ENCODE measurements around the gene SEC14L3.
"Not testable (repeated sequence)": the region's sequence is repeated elsewhere in the genome, so short reads cannot be mapped to it uniquely, and the experiment has no call there.

The SEC14L3 gene

DNA sequence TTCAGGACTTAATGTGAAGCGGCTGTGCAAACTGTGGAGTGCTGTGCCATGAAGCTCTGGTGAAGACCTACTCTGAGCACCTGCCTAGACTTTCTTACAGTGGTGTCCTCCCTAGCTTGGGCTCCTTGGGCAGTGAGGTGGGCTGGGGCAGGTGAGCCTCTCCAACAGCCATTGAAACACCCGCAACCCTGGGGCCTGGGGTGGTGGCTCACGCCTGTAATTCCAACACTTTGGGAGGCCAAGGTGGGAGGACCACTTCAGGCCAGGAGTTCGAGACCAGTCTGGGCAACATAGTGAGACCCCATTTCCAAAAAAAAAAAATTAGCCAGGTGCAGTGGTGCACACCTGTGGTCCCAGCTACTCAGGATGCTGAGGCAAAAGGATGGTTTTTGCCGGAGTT is 14.3 kb upstream of the SEC14L3 start:
- no peak for DNase-seq

DNA sequence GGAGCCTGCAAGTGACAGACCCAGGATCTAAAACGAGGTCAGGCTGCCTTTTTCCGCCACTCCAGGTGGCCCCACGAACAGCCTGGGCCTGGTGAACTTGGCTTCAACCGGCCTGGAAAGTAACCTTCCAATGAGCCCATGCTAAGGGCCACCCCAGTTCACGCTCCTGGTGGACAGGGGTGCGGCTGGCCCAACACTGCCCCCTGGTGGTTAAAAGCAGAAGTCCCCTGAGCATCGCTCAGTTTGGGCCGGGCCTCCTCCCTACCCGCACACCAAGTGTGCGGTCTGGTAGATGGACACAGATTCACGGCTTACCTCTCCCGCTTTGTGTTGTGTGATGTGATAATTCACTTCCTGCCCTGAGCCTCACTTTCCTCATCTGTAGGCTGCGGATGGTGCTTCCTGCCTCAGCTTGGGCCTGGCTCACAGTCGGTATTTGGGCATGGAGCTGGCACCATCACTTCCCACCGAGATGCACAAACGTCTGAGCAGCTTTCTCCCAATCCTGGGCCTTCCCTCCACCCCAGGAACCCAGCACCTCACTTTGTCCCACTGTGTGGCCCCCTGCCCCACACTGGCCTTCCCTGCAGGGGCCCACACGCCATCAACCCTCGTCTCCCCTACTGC is 13.7 kb upstream of the SEC14L3 start:
- peak in 43 of 56 donors; percentile 1 to 72 (median 28) for DNase-seq

DNA sequence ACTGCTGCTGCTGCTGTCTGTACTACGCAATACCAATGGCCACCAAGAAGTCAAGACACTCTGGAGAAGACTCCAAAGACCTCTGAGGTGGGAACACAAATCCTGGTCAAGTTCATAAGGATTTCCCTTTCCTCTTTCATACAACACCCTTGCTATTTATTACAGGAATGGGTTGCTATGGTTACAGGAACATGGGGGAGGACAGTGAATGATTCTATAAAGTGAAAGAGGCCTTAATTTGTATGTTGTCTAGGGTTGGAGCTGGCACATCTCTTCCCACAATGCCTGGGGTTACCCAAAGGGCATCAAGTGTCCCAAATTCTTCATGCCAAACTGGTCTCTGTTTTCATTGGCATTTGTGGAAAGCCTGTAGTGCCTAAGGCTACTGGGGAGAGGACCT is 11.4 kb upstream of the SEC14L3 start:
- no peak for DNase-seq

DNA sequence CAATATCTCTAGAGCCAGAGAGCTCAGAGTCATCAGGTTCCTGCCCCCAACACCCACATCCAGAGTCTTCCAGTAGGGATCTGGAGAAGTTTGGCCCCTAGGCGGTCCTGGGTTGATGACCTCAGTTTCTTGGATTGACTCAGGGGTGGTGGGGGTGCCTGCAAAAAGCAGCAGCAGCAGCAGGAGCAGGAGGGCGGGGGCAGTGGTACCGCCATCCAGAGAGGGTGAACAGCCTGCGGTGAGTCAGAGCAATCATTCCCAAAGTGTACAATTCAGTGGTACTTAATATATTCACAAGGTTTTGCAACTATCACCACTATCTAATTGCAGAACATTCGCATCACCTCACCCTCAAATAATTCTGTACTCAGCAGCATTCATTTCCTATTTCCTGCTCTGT is 9.9 kb upstream of the SEC14L3 start:
- DNase-seq: peak in 3 of 56 donors; percentile 1 to 19 (median 16)

DNA sequence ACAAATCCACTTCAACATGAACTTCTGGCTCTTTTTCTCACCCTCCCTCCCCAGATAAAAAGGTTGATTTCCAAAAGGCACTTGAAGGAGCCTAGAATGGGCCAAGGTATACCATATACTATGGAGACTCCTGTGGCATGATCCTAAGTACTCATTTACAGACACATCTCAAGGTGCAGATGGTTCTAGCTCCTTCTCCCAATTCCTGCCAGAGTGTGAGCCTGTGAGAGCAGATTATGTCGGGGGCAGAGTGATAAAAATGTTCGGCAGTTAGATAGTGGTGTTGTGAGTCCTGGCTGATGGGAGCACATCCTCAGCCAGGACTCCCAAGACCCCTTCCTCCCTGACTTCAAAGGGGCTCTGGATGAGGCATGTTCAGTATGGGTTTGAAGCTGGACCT is 8.2 kb upstream of the SEC14L3 start:
- no peak for DNase-seq

DNA sequence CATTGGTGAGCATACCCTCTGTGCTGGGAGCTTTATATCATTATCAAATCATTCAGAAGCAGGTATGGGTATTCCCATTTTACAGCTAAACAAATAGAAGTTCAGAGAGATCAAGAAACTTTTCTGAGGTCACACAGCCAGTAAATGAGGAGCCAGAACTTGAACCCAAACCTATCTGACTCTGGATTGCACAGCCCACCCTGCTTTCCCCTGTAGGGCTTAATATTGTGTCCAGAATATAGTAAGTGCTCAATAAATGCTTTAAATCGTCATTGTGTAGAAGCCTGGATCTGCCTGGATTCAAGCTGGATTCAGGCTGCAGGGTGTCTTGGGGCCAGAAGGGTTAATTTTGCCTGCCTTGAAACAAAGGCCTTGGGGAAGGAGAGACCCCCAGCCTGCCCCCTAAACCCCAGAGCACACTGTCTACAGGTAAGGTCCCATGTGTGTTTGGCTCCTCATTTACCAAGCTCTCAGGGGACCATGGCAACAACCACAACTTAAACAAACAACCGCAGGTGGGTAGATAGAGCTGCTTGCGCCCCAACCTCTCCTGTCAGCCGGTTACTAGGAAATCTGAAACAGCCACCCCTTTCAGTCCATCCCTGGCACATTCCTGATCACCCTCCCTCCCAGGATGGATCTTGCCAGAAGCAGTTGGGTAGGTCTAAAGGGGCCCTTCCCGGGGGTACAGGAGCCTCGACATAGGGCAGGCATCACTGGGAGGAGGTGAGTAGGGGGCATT is 3.0 kb upstream of the SEC14L3 start:
- DNase-seq: no peak

DNA sequence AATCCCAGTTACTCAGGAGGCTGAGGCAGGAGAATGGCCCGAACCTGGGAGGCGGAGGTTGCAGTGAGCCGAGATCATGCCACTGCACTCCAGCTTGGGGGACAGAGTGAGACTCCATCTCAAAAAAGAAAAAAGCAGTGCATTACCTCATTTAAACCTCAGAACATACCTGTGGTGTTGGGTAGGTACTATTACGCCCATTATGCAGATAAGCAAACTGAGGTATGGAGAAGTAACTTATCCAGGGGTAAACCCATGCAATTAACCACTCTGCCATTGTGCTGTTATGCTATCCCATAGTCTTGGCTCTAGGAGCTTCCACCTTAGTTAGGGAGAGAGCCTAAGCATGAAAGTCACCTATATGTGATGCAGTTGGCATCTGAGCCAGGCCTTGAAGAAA is 2.3 kb upstream of the SEC14L3 start:
- DNase-seq: no peak

- DNase-seq: no peak
Measured at GRCh38 chr22:30472994-30473720, 1.3 kb upstream of the SEC14L3 start.

- DNase-seq: no peak
Measured at GRCh38 chr22:30470655-30471054, 1.2 kb downstream of the SEC14L3 start.

GRCh38 chr22:30469165-30469564 is 2.7 kb downstream of the SEC14L3 start:
- DNase-seq: no peak

- DNase-seq: not testable (repeated sequence)
Measured at GRCh38 chr22:30460555-30460954, 11.3 kb downstream of the SEC14L3 start.

- no peak for DNase-seq
Measured at GRCh38 chr22:30460147-30460546, 11.7 kb downstream of the SEC14L3 start.

- no peak for DNase-seq
Measured at GRCh38 chr22:30459181-30460052, 12.4 kb downstream of the SEC14L3 start.

- peak in 34 of 56 donors; percentile 3 to 67 (median 22) for DNase-seq
Measured at GRCh38 chr22:30457981-30458380, 13.8 kb downstream of the SEC14L3 start.

GRCh38 chr22:30455075-30455840 is 16.6 kb downstream of the SEC14L3 start:
- no peak for DNase-seq

DNA sequence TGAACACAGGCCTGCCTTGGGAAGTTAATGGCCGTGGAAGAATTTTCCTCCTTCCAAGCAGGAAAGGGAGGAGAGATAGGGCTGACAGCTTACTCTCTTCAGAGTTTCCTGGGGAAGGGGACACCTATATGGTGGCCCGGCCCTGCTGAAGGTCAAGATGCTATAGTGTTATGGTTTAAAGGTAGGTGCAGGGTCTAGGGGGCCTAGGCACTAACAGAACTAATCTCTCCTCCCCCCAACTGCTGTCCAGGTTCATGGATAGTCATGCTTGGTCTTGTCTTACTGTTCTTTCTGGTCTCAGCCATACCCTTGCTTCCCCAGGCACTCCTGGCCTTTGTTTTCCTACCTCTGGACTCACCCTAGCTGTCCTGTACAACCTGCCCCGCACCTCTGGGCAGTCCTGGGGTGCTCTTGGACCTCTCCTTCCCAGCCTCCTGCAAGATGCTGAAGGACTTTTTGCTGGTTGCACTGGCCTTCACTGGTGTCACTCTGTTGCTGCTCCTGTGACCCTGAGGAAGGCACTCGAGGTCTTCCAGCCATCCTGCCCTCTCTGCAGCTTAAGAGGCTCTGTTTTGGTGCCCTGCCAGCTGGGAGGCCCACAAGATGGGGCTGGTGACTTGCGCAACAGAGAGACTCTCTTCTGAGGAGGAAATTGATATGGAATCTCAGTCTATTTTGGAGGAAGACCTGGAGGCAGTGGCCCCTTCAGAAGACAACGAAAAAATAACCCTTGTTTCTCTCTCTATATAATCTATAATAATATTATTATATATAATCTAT is 17.9 kb downstream of the SEC14L3 start:
- no peak for DNase-seq

DNA sequence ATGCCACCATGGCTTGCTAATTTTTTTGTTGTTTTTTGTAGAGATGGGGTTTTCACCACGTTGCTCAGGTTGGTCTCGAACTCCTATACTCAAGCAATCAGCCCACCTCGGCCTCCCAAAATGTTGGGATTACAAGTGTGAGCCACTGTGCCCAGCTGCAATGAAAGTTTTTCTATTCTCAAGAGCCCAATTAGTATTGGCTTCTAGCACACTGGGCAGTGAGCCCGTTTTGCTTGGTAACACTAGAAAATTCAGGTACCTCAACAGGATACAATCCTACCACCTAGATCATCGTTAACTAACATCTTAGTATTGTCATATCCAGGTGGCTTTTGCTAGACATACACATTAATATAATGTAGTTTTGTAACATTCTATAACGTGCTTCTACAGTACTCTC is 19.0 kb downstream of the SEC14L3 start:
- no peak for DNase-seq

DNA sequence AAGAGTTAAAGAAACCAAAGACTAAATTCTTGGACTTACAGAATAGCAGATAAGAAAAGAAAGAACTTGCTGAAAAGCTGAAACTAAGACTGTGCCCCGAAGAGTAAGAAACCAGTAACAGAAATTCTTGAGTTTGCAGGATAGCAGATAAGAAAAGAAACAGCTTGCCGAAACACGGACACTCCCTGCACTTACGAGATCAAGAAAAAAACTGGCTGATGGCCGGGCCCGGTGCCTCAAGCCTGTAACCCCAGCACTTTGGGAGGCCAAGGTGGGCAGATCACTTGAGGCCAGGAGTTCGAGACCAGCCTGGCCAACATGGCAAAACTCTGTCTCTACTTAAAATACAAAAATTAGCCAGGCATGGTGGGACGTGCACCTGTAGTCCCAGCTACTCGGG is 20.3 kb downstream of the SEC14L3 start:
- not testable (repeated sequence) for DNase-seq

DNA sequence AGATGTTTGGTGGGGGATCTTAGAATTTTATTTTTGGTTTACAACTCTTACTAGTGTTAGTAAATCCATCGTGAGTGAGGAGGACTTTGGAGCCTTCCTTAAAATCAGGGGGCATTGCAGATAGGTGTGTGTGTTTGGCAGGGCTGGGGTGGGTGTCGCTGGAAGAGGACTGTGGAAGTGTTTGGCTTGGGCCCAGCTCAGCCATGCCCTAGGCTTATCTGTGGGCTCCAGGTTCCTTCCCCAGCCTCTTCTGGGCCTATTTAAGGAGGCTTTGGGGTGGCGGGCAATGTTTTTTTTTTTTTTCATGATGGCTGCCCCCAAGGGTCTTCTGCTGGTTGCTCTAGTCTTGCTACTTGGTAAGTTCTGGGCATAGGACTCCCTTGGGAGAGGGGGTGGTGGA is 24.2 kb downstream of the SEC14L3 start:
- no peak for DNase-seq

Measured in amygdala (tissue), 56 donors.